Stimulated activated CD8-positive, alpha-beta memory T cell treated with anti-CD3 and anti-CD28 coated beads, Interleukin-12 subunit alpha, Interleukin-12 subunit beta, amount 100 ng/mL, for 1 hour (primary cell): ENCODE measurements around the gene SYN1.

Experiments
- DNase-seq: peaks from one replicate; pipeline ENCODE4 v3.0.0-alpha.2; 2020; ENCODE audit warnings: low read depth

Gene SYN1

GRCh38 chrX:47572773-47573340 is 46.8 kb downstream of the SYN1 start:
- DNase-seq: no peak

- no peak for DNase-seq
Observed at GRCh38 chrX:47571896-47572295, 47.8 kb downstream of the SYN1 start.

- no peak for DNase-seq
Observed at GRCh38 chrX:47571215-47571614, 48.4 kb downstream of the SYN1 start.

DNA sequence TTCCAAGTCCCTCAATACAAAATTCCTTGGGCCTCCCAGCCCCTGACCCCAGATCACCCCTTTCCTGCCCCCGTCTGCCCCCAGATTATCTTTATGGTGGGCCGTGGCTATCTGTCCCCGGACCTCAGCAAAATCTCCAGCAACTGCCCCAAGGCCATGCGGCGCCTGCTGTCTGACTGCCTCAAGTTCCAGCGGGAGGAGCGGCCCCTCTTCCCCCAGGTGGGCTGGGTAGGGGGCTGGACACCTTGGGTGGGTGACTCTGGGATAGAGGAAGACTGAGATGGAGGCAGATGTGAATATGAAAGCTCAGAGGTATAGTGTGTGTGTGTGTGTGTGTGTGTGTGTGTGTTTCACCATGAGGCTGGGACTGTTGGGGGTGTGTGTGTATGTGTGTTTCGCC is 48.9 kb downstream of the SYN1 start:
- DNase-seq: no peak

- DNase-seq: no peak
Observed at GRCh38 chrX:47568656-47569295, 50.9 kb downstream of the SYN1 start.

GRCh38 chrX:47566841-47567240 is 52.8 kb downstream of the SYN1 start:
- no peak for DNase-seq

DNA sequence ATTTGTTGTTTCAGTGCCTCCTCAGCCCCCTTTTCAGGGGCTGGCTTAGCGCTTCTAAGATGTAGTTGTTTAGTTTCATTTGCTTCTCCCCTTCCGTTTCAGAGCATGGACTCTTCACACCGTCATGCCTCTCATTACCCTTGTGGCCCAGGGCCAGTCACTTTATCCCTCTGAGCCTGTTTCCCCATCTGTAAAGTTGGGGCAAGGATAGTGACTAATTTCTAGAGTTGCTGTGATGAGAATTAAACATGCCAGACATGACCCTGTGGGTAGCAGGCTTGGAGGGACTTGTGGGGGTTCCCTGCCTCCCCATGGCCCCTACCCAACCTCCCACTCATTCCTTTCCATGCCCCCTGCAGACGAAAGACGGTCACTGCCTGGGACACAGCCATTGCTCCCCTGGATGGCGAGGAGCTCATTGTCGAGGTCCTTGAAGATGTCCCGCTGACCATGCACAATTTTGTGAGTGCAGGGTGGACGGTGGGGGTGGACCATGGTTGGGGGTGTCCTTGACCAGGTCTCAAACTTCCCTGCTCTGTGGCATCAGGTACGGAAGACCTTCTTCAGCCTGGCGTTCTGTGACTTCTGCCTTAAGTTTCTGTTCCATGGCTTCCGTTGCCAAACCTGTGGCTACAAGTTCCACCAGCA is 55.1 kb downstream of the SYN1 start:
- DNase-seq: no peak

DNA sequence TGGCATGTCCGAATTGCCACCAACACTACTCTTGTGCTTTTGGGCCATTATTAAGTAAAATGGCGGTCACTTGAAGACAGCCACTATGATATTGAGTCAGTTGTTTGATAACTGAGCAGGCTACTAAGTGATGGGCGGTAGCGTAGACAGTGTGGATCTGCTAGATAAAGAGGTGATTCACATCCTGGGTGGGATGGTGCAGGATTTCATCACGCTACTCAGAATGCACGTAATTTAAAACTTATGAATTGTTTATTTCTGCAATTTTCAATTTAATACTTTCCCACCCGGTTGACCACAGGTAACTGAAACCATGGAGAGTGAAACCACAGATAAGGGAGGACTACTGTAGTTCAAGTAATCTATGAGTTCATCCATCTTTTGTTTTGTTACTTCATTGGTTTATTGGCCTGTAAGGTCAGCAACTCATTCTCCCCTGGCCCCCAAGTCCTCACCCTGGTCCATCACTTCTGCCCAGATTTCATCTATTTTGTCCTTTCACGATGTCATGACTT is 55.8 kb downstream of the SYN1 start:
- no peak for DNase-seq

DNA sequence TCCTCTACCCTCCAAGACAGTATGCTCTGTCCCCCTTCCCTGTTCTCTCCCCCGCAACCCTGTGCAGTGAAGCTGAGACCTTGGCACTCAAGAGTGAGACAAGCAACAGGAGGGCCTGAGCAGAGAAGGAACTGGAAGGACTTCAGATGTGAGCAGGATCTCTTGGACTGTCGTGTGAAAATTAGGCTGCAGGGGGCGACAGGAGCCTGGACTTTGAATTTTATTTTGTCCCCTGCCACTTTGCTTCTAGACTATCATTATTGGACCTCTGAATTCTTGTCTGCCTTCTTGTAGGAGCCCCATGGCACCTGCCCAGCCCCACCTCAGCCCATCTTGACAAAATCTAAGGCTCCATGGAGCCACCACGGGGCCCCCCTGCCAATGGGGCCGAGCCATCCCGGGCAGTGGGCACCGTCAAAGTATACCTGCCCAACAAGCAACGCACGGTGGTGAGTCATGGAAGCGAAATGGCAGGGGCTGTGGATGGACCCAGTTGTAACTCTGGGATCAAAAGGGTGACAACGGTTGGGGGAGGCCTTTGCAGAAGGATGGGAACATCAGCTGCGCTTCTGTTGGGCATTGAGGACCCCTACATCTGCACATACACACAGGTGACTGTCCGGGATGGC is 56.9 kb downstream of the SYN1 start:
- no peak for DNase-seq

GRCh38 chrX:47561659-47562151 is 58.0 kb downstream of the SYN1 start:
- DNase-seq: no peak

GRCh38 chrX:47560934-47561658 is 58.6 kb downstream of the SYN1 start, which contains the start of gene ARAF:
ARAF (plus strand) TSS chrX:47561205; CDS start chrX:47562968, 1,763 bp downstream.
- peak; percentile 90 for DNase-seq

- no peak for DNase-seq
Observed at GRCh38 chrX:47560179-47560933, 59.3 kb downstream of the SYN1 start.

DNA sequence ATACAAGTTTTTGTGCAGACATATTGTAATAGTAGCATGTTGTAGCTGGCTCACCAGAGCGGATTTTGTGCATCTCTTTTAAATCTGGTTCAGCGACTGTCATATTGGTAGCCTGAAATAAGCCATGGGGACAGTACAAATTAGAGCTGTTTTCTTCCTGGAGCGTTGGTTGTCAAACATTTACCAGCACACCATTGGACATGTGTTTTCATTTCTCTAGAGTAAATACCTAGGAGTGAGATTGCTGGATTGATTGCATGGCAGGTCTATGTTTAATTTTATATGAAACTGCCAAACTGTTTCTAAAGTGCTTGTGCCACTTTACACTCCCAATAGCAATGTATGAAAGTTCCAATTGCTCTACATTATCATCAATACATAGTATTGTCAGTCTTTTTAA is 61.2 kb downstream of the SYN1 start:
- no peak for DNase-seq

DNA sequence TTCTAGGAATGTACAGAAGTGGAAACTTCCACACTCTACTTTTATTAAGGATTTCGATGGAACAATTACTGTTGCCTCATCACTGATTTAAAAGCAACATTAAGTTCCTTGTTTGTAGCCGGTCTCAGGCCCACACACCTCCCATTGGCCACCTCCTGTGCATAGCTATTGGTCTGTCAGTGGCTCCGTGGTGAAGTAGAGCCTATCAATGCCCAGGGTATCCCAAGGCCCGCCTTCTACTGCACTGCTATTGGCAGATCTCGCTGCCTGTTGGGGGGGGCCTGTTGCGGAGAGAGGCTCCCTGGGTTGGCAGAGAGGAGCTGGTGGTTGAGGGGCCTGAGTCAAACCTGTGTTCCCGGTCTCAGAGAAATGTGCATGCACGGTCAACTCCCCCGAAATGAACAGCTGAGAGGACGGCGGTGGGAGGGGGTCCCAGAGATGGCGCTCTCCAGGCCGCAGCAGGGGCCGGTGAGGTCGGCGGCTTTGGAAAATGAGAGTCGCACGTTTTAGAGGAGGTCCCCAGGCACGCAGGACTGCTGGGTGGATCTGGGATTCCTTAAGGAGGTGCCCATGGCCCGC is 63.5 kb downstream of the SYN1 start:
- DNase-seq: peak; percentile 62

DNA sequence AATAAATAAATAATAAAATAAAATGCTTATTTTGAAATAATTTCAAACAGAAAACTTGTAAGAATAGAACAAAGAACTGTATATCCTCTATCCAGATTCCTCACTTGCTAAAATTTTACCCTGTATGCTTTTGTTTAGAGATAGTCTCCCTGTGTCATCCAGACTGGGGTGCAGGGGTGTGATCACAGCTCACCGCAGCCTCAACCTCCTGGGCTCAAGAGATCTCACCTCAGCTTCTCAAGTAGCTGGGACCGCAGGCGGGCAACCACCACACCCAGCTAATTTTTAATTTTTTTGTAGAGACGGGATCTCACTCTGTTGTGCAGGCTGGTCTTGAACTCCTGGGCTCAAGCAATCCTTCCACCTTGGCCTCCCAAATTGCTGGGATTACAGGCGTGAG is 76.2 kb downstream of the SYN1 start:
- DNase-seq: no peak

DNA sequence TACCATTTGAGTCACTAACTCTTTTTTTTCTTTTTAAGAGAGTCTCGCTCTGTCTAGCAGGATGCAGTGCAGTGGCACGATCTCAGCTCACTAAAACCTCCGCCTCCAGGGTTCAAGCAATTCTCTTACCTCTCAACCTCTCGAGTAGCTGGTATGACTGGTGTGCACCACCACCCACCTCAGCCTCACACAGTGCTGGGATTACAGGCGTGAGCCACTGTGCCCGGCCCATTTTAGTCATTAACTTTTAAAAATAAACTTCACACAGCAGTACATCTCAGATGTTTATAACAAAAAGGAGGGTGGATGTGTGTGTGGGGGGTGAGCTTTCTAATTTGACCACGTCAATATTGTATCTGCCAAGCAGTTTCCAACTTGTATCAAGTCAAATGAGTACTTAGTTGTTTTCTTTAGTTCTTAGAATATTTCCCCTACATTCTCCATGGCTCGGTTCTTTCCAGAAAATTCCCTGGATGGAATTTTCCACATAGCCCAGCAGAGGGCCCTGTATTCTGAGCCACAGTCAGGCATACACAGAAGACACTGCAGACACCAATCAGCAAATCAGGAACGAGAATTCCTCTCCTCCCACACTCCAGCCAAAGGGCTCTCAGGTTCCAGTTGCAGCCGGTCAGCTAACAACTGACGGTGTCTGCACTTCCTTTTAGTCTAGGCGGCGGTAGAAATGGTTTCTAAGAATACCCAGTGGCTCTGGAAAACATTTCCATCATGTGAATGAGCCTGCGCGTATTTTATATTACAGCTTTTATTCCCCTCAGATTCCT is 78.7 kb downstream of the SYN1 start:
- no peak for DNase-seq

GRCh38 chrX:47539860-47540259 is 79.8 kb downstream of the SYN1 start:
- DNase-seq: no peak

GRCh38 chrX:47530049-47530448 is 89.6 kb downstream of the SYN1 start:
- no peak for DNase-seq

- DNase-seq: no peak
Observed at GRCh38 chrX:47529548-47529947, 90.1 kb downstream of the SYN1 start.

GRCh38 chrX:47523713-47524166 is 95.9 kb downstream of the SYN1 start:
- no peak for DNase-seq
